Amygdala (tissue), 56 donors: ENCODE results near the gene EVX2.
A peak's percentile ranks its signal among the peaks of the same experiment; 100 is the strongest.

Source experiments
- DNase-seq, 56 donors: peaks; one replicate each; lab custom pipeline; 2025; lab: John Stamatoyannopoulos, UW

Gene EVX2

DNA sequence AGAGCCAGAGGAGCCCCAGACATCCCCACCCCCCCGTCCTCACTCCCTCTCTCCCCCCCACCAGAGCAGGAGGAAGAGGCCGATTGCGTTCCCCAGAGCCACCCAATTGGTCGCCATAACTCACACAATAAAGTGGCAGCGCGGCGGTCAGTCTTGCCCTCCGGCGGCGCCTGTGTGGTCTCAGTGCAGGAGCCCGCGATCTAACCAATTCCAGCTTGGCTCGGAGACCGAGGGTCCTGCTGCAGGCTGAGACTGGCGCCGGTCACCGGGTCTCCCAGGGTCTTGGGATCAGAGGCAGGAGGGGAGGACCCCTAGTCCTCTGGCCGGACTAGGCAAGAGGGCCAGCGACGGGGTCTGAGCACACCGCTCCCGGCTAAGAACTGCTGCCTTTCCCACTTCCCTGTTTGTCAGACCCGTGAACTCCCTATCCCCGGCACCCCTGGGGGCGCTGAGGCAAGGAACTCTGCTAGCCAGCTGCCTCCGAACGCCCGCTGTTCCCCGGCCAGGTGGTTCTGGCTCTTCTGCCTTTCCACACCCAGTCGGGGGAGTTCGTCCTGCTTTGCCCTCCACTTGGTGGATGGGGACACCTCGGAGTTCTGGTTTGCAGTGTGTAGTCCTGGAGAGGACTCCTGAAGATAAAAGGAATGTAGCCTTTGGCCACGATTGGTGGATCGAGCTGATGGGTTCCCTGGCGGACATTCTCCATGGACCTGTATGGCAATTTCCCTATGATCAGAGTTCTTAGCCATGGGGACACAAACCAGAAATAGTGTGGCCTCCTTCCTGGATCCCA lies 14.8 kb upstream of the EVX2 start:
- no peak for DNase-seq

DNA sequence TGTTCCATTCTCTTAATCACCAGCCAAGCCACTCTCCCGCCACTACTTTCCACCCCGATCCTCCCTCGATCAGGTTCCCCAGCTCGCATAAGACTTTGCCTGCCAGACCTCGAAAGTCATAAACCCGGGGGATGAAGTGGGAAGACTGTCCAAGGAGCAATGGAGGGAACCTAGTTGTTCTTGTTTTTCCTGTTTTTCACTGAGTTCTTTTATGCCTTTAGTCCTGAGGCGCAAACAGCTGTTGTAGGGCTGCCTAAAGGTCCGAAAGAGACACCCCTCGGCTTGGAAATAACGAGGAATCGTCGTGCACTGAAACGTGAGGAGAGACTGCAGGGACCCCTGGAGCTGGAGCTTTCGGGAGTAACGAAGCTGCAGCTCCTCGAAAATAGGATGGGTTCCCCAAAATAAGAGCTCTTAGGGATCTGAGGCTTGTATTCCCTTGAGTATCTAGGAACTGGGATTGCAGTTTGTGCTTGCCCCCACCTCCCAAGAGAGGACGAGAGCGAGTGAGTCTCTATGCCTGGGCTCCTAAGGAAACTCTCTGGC lies 14.1 kb upstream of the EVX2 start:
- DNase-seq = no peak

DNA sequence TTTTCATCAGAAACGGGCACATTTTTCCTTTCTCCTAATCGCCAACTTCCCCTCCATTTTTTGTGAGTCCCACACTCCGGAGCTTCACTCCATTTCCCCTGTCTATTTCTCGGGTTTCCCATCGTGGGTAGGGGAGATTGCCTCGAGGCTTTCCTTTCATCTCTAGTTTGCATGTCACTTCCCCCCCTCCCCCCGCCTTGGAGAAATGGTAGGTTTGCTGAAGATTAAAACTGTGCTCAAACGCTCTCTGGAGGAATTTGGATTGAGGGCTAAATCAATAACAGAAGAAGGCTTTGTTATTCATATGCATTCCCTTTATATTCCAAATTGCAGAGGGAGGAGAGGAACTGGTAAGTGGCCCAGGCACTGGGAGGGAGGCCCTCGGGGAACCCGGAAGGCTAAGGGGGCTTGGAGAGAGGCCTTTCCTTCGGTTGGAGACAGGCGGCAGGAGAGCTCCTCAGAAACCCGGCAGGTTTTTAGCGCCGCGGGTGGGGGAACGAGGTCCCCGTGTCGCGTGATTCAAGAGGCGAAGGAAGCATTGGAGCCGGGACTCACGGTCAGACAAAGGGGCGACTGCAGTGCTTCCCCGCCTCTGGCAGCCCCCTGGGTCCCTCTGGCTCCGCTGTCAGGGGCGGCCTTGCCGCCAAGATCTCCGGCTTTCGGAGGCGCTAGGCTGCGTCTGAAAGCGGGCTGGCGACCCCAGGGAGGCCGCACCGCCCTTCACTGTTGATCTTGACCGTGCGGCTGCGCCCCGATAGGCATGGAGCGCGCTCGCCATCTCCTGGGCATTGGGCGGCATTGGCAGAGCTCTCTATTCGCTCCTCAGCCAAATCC lies 13.4 kb upstream of the EVX2 start:
- peak in 19 of 56 donors; percentile 2 to 52 (median 9) for DNase-seq

DNA sequence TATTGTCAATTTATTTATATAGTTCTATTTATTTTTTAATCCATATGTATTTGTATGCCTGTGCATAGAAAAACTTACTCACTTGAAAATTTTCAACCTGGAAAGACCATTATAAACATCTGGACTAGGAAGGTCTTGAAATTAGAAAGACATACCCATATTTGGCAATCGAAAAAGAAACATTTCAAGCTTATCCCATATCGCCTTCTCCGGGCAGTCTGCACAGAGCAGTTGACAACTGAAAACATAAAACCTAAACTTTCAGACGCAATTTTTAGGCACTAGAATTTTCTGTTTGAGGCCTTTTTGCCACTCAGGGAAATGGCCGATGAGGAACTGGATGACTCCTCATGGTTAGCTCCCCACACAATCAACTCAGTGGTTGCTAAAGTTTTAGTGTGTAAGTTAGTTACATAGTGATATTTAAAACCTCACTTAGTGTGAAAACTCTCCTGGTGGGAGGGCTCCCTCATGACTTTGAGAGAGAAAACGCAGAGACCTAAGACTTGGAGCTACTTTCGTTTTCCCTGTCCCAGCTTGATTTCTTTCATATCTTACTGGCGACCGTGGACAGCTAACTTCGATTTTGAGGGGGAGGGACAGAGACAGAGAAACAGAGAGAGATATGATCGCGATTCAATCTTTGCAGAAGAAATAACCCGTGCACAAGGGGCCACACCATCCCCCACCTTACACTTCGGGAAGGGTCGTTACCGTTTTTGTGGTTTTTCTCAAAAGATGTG lies 12.7 kb upstream of the EVX2 start:
- no peak for DNase-seq

DNA sequence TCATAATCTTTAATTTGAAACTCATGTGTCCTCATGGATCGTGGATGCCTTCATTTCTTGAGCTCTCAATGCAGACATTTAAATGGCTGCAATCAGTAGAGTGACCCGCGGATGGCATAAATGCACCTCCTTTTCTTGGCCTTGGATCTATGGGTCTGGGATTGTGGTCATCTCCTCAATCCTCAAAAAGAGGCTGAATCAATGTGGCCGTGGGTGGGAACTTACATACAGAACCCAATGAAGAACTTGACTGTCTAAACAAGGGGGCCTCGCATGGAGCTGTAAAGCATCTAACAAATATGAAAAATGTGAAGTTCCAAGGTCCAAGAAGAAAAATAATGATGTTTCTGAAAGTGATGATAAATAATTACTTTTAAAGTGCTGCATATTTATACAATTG lies 11.7 kb upstream of the EVX2 start:
- DNase-seq = no peak

DNA sequence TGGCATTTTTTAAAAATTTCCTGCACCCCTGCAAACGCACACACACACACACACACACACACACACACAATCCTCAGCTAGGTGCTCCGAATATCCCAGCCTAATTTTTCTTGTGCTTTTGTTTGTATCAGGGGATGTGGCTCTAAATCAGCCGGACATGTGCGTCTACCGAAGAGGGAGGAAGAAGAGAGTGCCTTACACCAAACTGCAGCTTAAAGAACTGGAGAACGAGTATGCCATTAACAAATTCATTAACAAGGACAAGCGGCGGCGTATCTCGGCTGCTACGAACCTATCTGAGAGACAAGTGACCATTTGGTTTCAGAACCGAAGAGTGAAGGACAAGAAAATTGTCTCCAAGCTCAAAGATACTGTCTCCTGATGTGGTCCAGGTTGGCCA lies 10.6 kb upstream of the EVX2 start:
- no peak for DNase-seq

DNA sequence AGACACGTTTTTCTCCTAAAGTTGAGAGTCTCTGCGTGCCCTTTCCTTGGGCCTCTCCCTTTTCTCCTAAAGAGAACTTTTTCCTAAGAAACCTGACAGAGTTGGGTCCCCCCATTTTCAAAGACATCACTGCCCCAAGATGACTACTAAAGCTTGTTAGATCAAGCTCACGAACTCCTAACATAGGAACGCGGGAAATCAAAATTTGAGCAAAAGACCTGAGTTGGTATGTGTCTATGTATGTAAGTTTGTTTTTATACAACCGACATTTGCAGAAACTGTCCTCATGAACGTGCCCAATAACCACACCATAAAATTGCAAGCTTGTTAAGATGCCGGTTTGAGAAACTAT lies 10.1 kb upstream of the EVX2 start:
- DNase-seq = no peak

DNA sequence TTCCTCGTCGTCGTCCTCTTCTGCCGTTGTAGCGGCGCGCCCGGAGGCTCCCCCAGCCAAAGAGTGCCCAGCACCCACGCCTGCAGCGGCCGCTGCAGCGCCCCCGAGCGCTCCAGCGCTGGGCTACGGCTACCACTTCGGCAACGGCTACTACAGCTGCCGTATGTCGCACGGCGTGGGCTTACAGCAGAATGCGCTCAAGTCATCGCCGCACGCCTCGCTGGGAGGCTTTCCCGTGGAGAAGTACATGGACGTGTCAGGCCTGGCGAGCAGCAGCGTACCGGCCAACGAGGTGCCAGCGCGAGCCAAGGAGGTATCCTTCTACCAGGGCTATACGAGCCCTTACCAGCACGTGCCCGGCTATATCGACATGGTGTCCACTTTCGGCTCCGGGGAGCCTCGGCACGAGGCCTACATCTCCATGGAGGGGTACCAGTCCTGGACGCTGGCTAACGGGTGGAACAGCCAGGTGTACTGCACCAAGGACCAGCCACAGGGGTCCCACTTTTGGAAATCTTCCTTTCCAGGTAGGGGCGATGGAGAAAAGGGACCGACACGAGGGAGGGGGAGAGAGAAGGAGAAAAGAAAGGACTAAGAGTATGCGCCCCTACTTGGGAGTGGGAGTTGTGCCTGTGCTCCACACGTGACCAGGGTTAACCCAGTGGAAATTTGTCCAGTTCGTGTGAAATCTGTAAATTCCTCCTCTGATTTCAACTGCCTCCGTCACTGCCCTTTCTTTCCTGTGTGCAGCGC lies 9.6 kb upstream of the EVX2 start:
- DNase-seq = no peak

DNA sequence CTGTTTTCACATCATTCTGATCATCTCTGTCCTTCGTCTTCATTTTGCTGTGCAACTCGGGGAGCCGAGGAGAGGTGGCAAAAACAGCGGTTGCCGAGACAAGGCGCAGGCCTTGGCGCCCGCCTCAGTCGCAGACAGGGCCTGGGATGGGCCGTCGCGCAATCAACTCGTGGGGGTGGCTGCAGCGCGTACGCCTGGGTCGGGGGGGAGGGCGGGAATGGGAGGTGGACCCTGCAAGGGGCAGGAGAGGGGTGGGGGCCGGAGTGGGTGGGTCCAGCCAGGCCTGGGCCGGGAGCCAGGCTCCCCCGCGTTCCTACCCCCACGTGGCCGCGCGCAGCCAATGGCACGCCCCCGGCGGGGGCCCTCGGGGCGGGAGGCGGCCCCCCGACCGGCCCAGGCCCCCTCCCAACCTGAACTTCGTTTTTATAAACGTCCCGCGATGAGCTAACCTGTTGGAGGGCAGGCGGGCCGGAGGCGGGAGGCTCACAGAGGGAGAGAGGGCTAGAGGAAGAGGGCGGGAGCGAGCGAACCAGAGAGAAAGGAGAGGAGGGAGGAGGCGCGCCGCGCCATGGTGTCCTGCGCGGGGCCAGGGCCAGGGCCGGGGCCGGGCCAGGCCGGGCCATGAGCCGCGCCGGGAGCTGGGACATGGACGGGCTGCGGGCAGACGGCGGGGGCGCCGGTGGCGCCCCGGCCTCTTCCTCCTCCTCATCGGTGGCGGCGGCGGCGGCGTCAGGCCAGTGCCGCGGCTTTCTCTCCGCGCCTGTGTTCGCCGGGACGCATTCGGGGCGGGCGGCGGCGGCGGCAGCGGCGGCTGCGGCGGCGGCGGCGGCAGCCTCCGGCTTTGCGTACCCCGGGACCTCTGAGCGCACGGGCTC lies 8.7 kb upstream of the EVX2 start, which contains the start of gene HOXD13:
HOXD13 (plus strand) TSS at position 452 of the 875 bp plus-strand sequence; CDS start at position 622, 170 bp downstream.
- no peak for DNase-seq

DNA sequence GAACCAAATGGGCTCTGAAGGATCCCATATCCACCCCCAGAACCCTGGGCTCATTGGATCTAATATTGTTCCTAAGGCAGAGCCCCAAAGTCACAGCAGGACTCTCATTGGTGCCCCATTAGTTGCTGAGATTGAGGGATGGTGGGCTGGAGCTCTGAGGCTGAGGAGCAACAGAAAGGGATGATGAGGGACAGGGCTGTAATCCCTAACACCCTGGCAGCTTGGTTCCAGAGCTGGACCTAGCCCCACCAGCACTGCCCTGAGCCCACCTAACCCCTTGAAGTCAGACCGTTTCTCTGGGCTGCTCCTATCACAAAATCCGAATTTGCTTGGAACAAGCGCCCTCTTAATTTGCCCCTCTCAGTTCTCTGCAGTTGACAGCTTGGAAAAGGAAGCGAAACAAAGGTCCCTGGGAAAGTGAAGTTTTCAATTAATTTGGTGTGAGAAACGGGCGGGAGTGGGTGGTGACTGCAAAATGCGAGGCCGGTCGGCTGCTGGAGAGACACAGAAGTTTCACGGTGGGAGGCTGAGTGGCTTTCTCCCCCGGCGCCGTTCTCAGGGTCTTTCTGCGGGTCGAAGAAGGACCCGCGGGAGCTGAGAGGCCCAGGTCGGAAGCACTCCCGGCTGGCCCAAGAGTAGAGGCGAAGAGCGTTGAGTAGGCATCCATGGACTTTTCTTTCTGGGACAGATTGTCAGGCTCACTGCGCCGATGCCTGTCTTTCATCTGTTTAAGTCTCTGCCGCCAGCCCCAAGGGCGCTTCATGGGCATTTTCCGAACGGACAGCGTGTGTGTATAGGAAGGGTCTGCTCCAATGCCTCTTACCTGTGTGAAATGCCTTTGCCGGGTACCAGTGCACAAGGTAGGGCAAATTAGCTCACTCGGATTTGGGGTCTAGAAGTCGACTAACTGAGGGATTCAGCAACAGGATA lies 7.8 kb upstream of the EVX2 start:
- no peak for DNase-seq

DNA sequence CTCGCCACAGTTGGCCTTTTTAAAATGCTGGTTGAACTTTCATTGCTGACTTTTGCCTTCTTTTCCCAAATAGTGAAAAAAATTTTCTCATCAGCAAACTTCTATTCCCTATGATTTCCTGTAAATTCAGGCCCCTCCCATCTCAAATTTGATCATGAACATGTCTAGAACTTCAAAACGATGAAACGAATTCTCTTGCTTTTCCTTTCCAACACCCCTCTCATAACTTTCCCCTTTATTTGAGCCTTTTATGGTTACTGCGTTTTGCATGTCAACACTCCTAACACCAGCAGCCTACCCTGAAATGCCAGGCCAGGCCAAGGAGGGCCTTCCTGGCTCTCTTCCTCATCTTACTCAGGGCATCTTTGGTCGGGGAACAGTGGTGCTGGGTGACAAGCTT lies 7.1 kb upstream of the EVX2 start:
- DNase-seq = no peak

DNA sequence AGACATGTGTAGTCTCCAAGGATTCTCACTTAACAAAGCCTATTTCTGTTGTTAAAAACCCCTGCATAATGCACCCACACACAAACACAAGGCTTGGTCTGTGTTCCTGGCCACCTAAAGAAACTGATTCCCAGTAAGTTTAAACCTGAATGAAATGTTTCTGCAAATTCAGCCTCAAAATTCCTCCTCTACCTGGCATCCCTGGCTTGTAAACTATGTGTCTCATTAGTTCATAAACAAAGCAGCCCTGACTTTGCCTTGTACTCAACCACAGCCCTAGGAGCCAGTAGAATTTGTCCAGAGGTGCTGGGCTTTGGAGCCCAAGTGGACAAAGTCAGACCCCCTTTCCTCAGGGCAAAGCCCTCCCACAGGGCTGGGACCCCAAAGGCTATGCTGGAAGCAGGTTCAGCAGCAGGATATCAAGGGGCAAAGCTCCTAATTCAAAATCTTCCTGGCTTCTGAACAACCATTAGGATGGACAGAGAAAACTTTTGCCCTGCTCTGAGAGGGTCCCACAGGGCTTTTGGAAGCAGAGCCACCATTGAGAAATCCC lies 6.2 kb upstream of the EVX2 start:
- DNase-seq = no peak

DNA sequence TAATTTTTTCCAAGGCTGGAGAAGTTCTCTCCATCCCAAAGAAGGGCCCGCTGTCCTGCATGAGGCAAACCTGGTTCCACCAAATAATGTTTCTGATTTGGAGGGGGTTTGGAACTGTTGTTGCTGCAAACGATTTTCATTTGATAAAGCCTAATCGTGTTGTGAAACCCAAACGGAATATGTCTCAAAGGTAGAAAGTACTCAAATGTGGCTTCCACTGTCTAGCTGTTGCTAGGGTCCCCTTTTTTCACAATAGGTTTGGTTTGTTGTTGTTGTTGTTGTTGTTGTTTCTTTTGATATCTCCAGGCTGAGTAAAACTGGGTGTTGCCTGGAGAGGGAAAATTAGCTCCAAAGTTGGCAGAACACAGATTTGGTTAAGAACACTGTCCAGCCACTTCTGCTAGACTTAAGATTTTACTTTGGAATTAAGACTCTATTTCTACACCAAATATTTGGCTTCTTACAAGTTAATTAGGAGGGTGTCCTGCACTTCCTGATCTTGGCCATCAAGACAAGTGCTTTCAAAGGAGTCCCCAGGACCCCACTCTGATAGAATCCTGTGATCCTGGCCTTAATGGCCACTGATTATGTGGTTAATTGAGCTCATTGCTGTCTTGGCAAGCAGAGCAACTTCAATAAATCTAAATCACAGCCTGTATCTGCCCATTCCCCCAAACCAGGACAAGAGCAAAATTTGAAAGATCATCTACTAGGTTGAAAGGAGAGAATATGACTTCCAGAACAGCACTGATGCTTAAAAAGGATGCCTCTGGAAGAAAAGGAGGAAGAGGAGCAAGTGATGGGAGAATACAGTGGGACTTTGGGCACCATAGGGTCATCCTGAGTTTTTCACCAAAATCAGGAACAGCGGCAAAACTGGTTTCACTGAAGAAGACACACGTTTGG lies 5.4 kb upstream of the EVX2 start:
- DNase-seq = no peak

DNA sequence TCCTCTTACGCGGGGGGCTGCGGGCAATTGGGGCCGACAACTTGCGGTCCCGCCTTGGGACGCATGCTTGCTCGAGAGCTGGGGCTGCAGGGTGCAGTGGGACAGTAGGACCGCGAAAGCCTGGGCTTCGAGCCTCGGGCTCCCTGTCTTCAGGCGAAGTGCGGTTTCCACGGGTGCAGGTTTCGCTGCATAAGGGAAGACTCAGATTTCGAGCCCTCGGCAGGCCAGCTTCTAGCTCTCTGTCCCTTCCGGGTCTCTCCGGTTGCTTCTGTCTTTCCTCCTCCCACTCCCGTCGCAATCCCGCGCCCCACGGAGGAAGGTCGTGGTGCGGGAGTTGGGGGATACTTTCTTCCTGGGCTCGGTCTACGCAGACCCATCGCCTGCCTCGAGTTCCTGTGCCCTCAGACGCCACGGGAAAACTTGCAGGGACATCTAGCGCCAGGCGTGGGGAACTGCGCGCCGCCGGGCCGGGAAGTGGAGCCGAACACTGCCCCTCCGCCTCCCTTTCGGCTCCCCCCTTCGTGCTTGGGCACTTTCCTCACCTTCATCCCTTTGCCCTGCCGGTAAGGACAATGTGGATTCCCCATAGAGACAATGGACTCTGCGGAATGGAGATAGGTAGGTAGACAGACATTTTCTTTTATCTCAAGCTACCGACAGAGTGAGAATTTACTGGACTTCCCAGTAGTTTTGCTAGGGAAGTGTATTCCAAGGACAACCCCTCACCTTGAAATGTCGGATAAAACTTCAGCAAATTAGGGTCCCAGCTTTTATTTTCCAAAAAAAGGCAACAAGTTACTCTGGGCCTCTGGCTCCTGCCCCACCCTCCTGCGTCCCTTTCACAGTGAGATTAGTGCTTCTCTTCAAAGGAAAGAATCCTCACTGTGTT lies 4.5 kb upstream of the EVX2 start:
- DNase-seq = peak in 20 of 56 donors; percentile 1 to 49 (median 12)

DNA sequence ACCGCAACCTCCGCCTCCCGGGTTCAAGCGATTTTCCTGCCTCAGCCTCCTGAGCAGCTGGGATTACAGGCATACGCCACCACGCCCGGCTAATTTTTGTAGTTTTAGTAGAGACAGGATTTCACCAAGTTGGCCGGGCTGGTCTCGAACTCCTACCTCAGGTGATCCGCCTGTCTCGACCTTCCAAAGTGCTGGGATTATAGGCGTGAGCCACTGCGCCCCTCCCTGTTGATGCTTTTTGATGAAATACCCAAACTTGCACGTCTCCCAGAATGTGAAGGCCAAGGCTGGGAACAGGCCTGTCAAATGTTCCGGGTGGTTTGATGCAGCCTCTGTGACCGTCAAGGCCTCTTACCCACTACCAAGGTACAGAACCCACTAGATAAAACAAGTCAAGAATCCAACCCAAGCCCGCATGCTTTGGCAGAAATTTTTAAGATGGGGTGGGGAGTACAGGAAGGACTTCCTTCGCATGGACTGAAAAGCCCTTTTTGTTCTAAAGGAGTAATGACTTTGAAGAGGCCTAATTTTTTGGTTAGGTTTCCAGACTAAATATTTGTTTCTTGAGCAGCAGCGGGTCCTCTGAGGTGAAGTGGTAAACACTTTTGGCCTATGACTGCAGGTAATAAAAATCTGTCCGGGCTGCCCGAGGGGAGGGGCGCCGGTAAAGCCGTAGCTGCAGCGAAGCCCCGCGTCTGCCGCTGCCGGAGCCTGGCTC lies 3.7 kb upstream of the EVX2 start:
- DNase-seq = no peak
